H1 (cell line): ENCODE measurements around the gene SIPA1L3. TPM values are rescaled to one million over a fixed set of nuclear protein-coding genes. Genes with fewer than 3 reads are reported as not detected.
A peak's percentile ranks its signal among the peaks of the same experiment; 100 is the strongest.

Experiments used
- CTCF ChIA-PET: fragments of 300-600 bp; sonication (Branson Sonifier 250); formaldehyde crosslinking; loops from one replicate; lab custom pipeline; 2021; ENCODE audit not compliant: partially characterized antibody; lab: Charles Lee
- POLR2A ChIA-PET: fragments of 300-600 bp; sonication (Branson Sonifier 250); formaldehyde crosslinking; loops from one replicate; lab custom pipeline; 2021; ENCODE audit warnings: inconsistent platforms; ENCODE audit not compliant: partially characterized antibody; lab: Charles Lee
- DNase-seq, 2 experiments: peaks; one replicate each; pipeline versions ENCODE4 v3.0.0 to v3.0.0-alpha.2; 2010 to 2022; ENCODE audit warnings: low spot score in 2 of 2, low read depth in 1 of 2, mixed read lengths in 1 of 2
- FAIRE-seq: peaks from 2 replicates; lab custom pipeline; 2011; peaks lifted over from hg19 to GRCh38; lab: Jason Lieb, UNC
- H2AFZ ChIP-seq: 2 replicates; pipeline ENCODE4 v1.8.1; 2012; ENCODE audit warnings: low read length, inconsistent platforms
- H2AK5ac ChIP-seq: 2 replicates; pipeline ENCODE4 v1.6.1; 2013; ENCODE audit warnings: low read depth, low read length
- H2BK120ac ChIP-seq: replicated peaks from 2 replicates; pipeline ENCODE3; 2013; ENCODE audit warnings: low read depth, low read length, inconsistent platforms
- H2BK12ac ChIP-seq: 2 replicates; pipeline ENCODE4 v1.6.1; 2013; ENCODE audit warnings: low read depth, low read length
- H2BK15ac ChIP-seq: 2 replicates; pipeline ENCODE4 v1.6.1; 2013; ENCODE audit warnings: low read length
- H2BK20ac ChIP-seq: 2 replicates; pipeline ENCODE4 v1.6.1; 2013; ENCODE audit warnings: low read length
- H2BK5ac ChIP-seq: 2 replicates; pipeline ENCODE4 v1.6.1; 2013; ENCODE audit warnings: low read depth, low read length
- H3K14ac ChIP-seq: 2 replicates; pipeline ENCODE4 v1.6.1; 2013; ENCODE audit warnings: inconsistent platforms; ENCODE audit not compliant: insufficient read length
- H3K18ac ChIP-seq: 2 replicates; pipeline ENCODE4 v1.6.1; 2013; ENCODE audit warnings: low read length; ENCODE audit errors: extremely low read depth
- H3K23ac ChIP-seq: 2 replicates; pipeline ENCODE4 v1.6.1; 2013; ENCODE audit warnings: inconsistent platforms; ENCODE audit not compliant: insufficient read length
- H3K23me2 ChIP-seq: 2 replicates; pipeline ENCODE4 v1.6.1; 2013; ENCODE audit warnings: low read depth, low read length
- H3K27ac ChIP-seq: 2 replicates; pipeline ENCODE4 v1.6.1; 2011; ENCODE audit warnings: low read depth, low read length, inconsistent platforms
- H3K27me3 ChIP-seq, 4 experiments: replicated peaks in 1 of 4; 1 replicate in 1 of 4; 2 replicates in 3 of 4; pipeline versions ENCODE4 v1.6.1 to v1.8.1; 2011 to 2013; ENCODE audit warnings: low read length in 3 of 4, mild to moderate bottlenecking in 3 of 4, inconsistent platforms in 2 of 4, mixed read lengths in 2 of 4, moderate library complexity in 1 of 4; ENCODE audit not compliant: control insufficient read depth in 3 of 4, insufficient read depth in 3 of 4; ENCODE audit errors: extremely low read depth in 1 of 4
- H3K36me3 ChIP-seq, 4 experiments: 2 replicates each; pipeline versions ENCODE4 v1.6.1 to v1.8.1; 2011 to 2013; ENCODE audit warnings: mild to moderate bottlenecking in 4 of 4, low read length in 3 of 4, moderate library complexity in 2 of 4, control low read depth in 1 of 4, inconsistent platforms in 1 of 4; ENCODE audit not compliant: insufficient read depth in 4 of 4, control insufficient read depth in 2 of 4
- H3K4ac ChIP-seq: replicated peaks from 2 replicates; pipeline ENCODE3; 2013; ENCODE audit warnings: low read length, low read depth, mixed read lengths, inconsistent platforms; ENCODE audit not compliant: insufficient read length
- H3K4me1 ChIP-seq, 4 experiments: replicated peaks in 1 of 4; 1 replicate in 1 of 4; 2 replicates in 3 of 4; pipeline versions ENCODE4 v1.6.1 to v1.8.1; 2011 to 2013; ENCODE audit warnings: low read length in 3 of 4, inconsistent platforms in 2 of 4, mixed read lengths in 1 of 4; ENCODE audit not compliant: insufficient read depth in 4 of 4, control insufficient read depth in 3 of 4
- H3K4me2 ChIP-seq, 2 experiments: 2 replicates each; pipeline versions ENCODE4 v1.6.1 to v1.8.1; 2011 to 2013; ENCODE audit warnings: low read depth in 2 of 2, low read length in 2 of 2, control low read depth in 1 of 2, inconsistent platforms in 1 of 2, mild to moderate bottlenecking in 1 of 2; ENCODE audit not compliant: insufficient read depth in 1 of 2
- H3K4me3 ChIP-seq, 4 experiments: fragments of 200-600, 300-600 bp in 1 of 4; sonication (generic), shearing (Covaris generic), sonication (Bioruptor Twin) in 1 of 4; 2 replicates each; pipeline versions ENCODE4 v1.5.1 to v1.8.1; 2011 to 2016; ENCODE audit warnings: low read length in 4 of 4, low read depth in 3 of 4, control low read depth in 2 of 4, inconsistent platforms in 2 of 4, mild to moderate bottlenecking in 2 of 4, mixed read lengths in 1 of 4, moderate library complexity in 1 of 4; ENCODE audit not compliant: insufficient read depth in 2 of 4; ENCODE audit errors: extremely low read depth in 1 of 4
- H3K56ac ChIP-seq: replicated peaks from 2 replicates; pipeline ENCODE3; 2013; ENCODE audit warnings: low read depth, mild to moderate bottlenecking, mixed read lengths, low read length, inconsistent platforms; ENCODE audit not compliant: insufficient read length
- H3K79me1 ChIP-seq: 2 replicates; pipeline ENCODE4 v1.6.1; 2013; ENCODE audit warnings: low read depth, low read length, control low read depth
- H3K79me2 ChIP-seq, 2 experiments: 2 replicates each; pipeline versions ENCODE4 v1.6.1 to v1.8.1; 2012 to 2013; ENCODE audit warnings: low read length in 2 of 2, mild to moderate bottlenecking in 2 of 2, inconsistent platforms in 1 of 2; ENCODE audit not compliant: insufficient read depth in 2 of 2, control insufficient read depth in 1 of 2
- H3K9ac ChIP-seq, 4 experiments: replicated peaks in 1 of 4; 1 replicate in 1 of 4; 2 replicates in 3 of 4; pipeline versions ENCODE4 v1.6.1 to v1.8.1; 2011 to 2013; ENCODE audit warnings: low read depth in 3 of 4, low read length in 3 of 4, control low read depth in 2 of 4, mild to moderate bottlenecking in 2 of 4, moderate library complexity in 2 of 4, inconsistent platforms in 1 of 4; ENCODE audit errors: extremely low read depth in 1 of 4
- H3K9me3 ChIP-seq, 2 experiments: 2 replicates each; pipeline versions ENCODE4 v1.6.1 to v1.8.1; 2012 to 2013; ENCODE audit warnings: mild to moderate bottlenecking in 2 of 2, moderate library complexity in 2 of 2, control low read depth in 1 of 2, inconsistent platforms in 1 of 2, low read depth in 1 of 2, low read length in 1 of 2, mixed read lengths in 1 of 2; ENCODE audit not compliant: insufficient read depth in 2 of 2
- H4K20me1 ChIP-seq, 2 experiments: replicated peaks in 1 of 2; 2 replicates each; pipeline versions ENCODE3 to v1.8.1; 2011 to 2013; ENCODE audit warnings: inconsistent platforms in 2 of 2, low read length in 2 of 2, mild to moderate bottlenecking in 1 of 2; ENCODE audit not compliant: insufficient read depth in 2 of 2, control insufficient read depth in 1 of 2
- H4K5ac ChIP-seq: 2 replicates; pipeline ENCODE4 v1.6.1; 2013; ENCODE audit warnings: low read length, low read depth, mixed read lengths, inconsistent platforms; ENCODE audit not compliant: insufficient read length
- H4K8ac ChIP-seq: 2 replicates; pipeline ENCODE4 v1.8.0; 2013; ENCODE audit warnings: mild to moderate bottlenecking, moderate library complexity, low read length, inconsistent platforms; ENCODE audit not compliant: insufficient read depth; ENCODE audit errors: extremely low read depth
- H4K91ac ChIP-seq: replicated peaks from 2 replicates; pipeline ENCODE3; 2013; ENCODE audit warnings: low read length, mixed read lengths, inconsistent platforms; ENCODE audit not compliant: insufficient read length
- ASH2L ChIP-seq: fragments of 200-600, 300-600 bp; sonication (generic); IDR thresholded peaks from one replicate; pipeline ENCODE4 v1.7.1; 2017; ENCODE audit warnings: low read length
- BCL11A ChIP-seq, 2 experiments: IDR thresholded peaks; one replicate each; pipeline ENCODE4 v1.6.1; 2011; ENCODE audit warnings: low read depth in 2 of 2, low read length in 2 of 2, mild to moderate bottlenecking in 2 of 2
- CBX8 ChIP-seq: fragments of 300-800, 300-1000 bp; sonication (generic); IDR thresholded peaks from 2 replicates; pipeline ENCODE4 v1.7.1; 2016; ENCODE audit warnings: low read depth, low read length, borderline replicate concordance
- CEBPB ChIP-seq: IDR thresholded peaks from 2 replicates; pipeline ENCODE4 v1.6.1; 2012; ENCODE audit warnings: low read depth, low read length
- CHD1 ChIP-seq: IDR thresholded peaks from 2 replicates; pipeline ENCODE4 v1.6.1; 2012; ENCODE audit warnings: low read depth, low read length, improper control_type of control experiment
- EZH2 ChIP-seq: fragments of 200-600 bp; sonication (generic); IDR thresholded peaks from 2 replicates; pipeline ENCODE4 v1.7.1; 2012; ENCODE audit warnings: low read depth, mild to moderate bottlenecking, moderate library complexity, low read length, inconsistent platforms; ENCODE audit not compliant: severe bottlenecking
- FOSL1 ChIP-seq: IDR thresholded peaks from 2 replicates; pipeline ENCODE4 v1.6.1; 2011; ENCODE audit warnings: mild to moderate bottlenecking, low read depth, low read length, moderate library complexity; ENCODE audit not compliant: insufficient read depth
- GTF2F1 ChIP-seq: IDR thresholded peaks from 2 replicates; pipeline ENCODE4 v1.6.1; 2012; ENCODE audit warnings: low read depth, low read length, improper control_type of control experiment, borderline replicate concordance
- JUN ChIP-seq: IDR thresholded peaks from 2 replicates; pipeline ENCODE4 v1.6.1; 2011; ENCODE audit warnings: low read depth, mild to moderate bottlenecking, improper control_type of control experiment, low read length
- JUND ChIP-seq: IDR thresholded peaks from 2 replicates; pipeline ENCODE4 v1.6.1; 2011; ENCODE audit warnings: mild to moderate bottlenecking, improper control_type of control experiment, low read length
- MAFK ChIP-seq: IDR thresholded peaks from 2 replicates; pipeline ENCODE4 v1.6.1; 2012; ENCODE audit warnings: low read depth, mild to moderate bottlenecking, improper control_type of control experiment, low read length
- RXRA ChIP-seq: IDR thresholded peaks from 2 replicates; pipeline ENCODE4 v1.6.1; 2011; ENCODE audit warnings: low read depth, mild to moderate bottlenecking, low read length, moderate library complexity; ENCODE audit not compliant: insufficient read depth
- TAF7 ChIP-seq: optimal IDR thresholded peaks from 2 replicates; pipeline ENCODE3; 2011; ENCODE audit warnings: low read depth, mild to moderate bottlenecking, inconsistent platforms, low read length, moderate library complexity, borderline replicate concordance
- WGBS, 2 experiments: shearing (Covaris generic) in 1 of 2; methylation state at CpG; one replicate each; pipeline versions ENCODE4 v1.1.6 to v1.1.7; 2013 to 2015; ENCODE audit warnings: low lambda C conversion rate in 2 of 2, mixed read lengths in 2 of 2, inconsistent platforms in 1 of 2, low coverage in 1 of 2, missing lambda C conversion rate in 1 of 2; ENCODE audit not compliant: insufficient replicate concordance in 2 of 2, insufficient coverage in 1 of 2, insufficient read length in 1 of 2; ENCODE audit errors: extremely low coverage in 1 of 2, missing lambda C conversion rate in 1 of 2; 5-methylcytosine and 5-hydroxymethylcytosine counted together
- polyA plus RNA-seq, 7 experiments: library from polyadenylated mRNA; depleted of rRNA in 3 of 7; stranded (reverse) in 5 of 7; unstranded in 2 of 7; fragments of >200 nt in 5 of 7; fragments of 200-250 nt in 2 of 7; gene quantifications; 1 replicate in 5 of 7; 2 replicates in 1 of 7; 4 replicates in 1 of 7; pipeline versions ENCODE4 v1.2.1 to v1.2.3, GENCODE V29; 2011 to 2013; ENCODE audit warnings: missing spikeins in 2 of 7, mixed read lengths in 2 of 7
- total RNA-seq: library from RNA; stranded (reverse); fragmentation: NEBNext Ultra II Directional; extraction: Animal tissue kit (Norgen Biotek cat#: 25700); gene quantifications from 2 replicates; pipeline ENCODE4 v1.2.1, GENCODE V29; 2021

Gene SIPA1L3
- total and polyA plus RNA-seq, 2 of the 8 experiments (the other 6 are each of a cell fraction or from before 2014, with no cell fraction given) = 15.0 to 54.9 TPM

DNA sequence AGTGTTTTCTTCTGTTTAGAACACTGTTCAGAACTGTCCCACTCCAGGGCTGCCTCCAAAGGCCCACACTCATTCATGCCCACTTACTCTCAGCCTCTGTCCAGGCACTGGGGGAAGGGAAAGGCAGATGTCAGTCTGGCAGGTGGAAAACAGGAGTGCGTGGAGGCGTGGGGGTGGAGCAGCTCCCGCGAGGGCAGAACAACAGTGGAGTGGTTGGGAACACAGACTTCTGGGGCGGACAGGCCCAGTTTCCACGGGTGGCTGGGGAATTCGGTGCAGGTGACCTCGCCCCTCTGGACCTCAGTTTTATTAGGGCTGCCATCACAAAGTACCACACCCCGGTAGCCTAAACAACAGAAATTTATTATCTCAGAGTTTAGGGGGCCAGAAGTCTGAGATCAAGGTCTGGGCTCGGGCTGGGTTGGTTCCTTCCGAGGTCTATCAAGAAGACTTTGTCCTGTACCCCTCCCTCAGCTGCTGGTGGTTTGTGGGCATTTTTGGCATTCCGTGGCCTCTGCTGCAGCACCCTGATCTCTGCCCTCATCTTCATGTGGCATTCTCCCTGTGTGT, 59.7 kb downstream of the SIPA1L3 start:
- Histone ChIP-seq H2BK5ac (peak overlapping the region; percentile 83; the same call in 1 of the 2 replicates), H3K79me2 (peaks cover 0 to 71% of the 10 kb centered on the region in 2 experiments; a peak in 3 of 4 replicates), H3K23ac (no peak overlapping the region), H3K14ac (no peak overlapping the region), H3K4me2 (no peak overlapping the region), H3K4me1 (peaks cover 0 to 5% (median under 1%) of the 10 kb centered on the region in 4 experiments; a peak in 4 of 7 replicates), H2BK15ac (no peak overlapping the region), H3K36me3 (0 out of 8 replicates have a peak, but pooled peaks cover 0 to 3% (median 0%) of the 10 kb centered on the region in 4 experiments), H4K91ac (no peak overlapping the region), H2BK120ac (no peak overlapping the region), H2BK12ac (0 out of 2 replicates have a peak overlapping the region, but pooled peaks have one; percentile 39), H3K27me3 (no peaks in the 10 kb centered on the region), H2AFZ (no peak overlapping the region), H3K56ac (no peak overlapping the region), H3K4ac (no peak overlapping the region), H3K9me3 (peaks cover 0 to 4% of the 10 kb centered on the region in 2 experiments; a peak in 1 of 4 replicates), H2BK20ac (no peak overlapping the region), H3K23me2 (no peaks in the 10 kb centered on the region), H4K20me1 (peaks cover 3 to 5% of the 10 kb centered on the region in 2 experiments), H4K5ac (no peak overlapping the region), H3K4me3 (no peak overlapping the region), H2AK5ac (0 out of 2 replicates have a peak overlapping the region, but pooled peaks have one; percentile 91), H3K27ac (no peak overlapping the region), H4K8ac (no peak overlapping the region), H3K18ac (peak overlapping the region; percentile 38; the same call in 1 of the 2 replicates), H3K9ac (0 out of 7 replicates have a peak overlapping the region, but pooled peaks of 1 of the 4 experiments have one; percentile 28), H3K79me1 (peaks cover 20% of the 10 kb centered on the region; the same call in 1 of the 2 replicates)
- CTCF ChIA-PET = interaction anchor here (0.7 to 1.5 kb wide), 2 partner anchors 10 to 25 kb away, joined by 3 to 4 read pairs; no protein-coding TSS in a partner anchor
- POLR2A ChIA-PET = interaction anchor here (1.4 kb wide), 1 partner anchor 37 kb away, joined by 3 read pairs; no protein-coding TSS in a partner anchor
- 92% methylated on average over 12 of the region's 12 CpGs; no CpG with 5 or more reads in 1 of the 2 experiments for WGBS, 2 experiments
- FAIRE-seq (no peak), DNase-seq (no peak)
- TF ChIP-seq GTF2F1 (no peak), JUN (no peak), CBX8 (no peak), TAF7 (no peak), CHD1 (no peak), ASH2L (no peak), RXRA (no peak), EZH2 (no peak), BCL11A (IDR thresholded peaks at IDR 0.05; ENCODE audit: low read depth in 2 of 2, low read length in 2 of 2) (no peak), JUND (no peak), FOSL1 (no peak), MAFK (no peak), CEBPB (no peak)
